ENCODE measurements around the gene ABL1.
"Not testable (repeated sequence)": the region's sequence is repeated elsewhere in the genome, so short reads cannot be mapped to it uniquely, and the experiment has no call there.

ABL1 gene

DNA sequence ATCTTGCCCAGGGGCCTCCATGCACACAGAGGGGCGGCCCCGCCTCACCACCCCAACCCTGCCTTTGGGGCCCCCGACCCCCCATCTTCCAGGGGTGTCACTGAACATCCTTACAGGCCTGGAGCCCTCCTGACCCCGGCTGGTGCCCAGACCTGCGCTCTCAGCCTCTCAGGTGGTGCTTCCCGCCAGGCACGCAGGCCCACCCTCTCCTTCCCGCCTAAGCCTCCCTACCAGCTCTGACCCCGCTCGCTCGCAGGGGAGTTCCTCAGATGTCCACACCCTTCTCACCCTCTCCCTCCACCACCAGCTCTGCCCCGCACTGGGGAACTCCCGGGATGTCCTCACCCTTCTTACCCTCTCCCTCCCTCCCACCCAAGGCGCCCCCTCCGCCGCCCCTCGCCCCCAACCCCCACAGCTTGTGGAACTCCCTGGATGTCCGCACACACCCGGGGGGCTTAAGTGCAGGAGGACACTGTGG is 73.9 kb downstream of the ABL1 start:
- no peak overlapping the region for H3K4me3 ChIP-seq (ENCODE audit: low read length)
- DNase-seq (ENCODE audit: low read depth, low spot score), result no peak

DNA sequence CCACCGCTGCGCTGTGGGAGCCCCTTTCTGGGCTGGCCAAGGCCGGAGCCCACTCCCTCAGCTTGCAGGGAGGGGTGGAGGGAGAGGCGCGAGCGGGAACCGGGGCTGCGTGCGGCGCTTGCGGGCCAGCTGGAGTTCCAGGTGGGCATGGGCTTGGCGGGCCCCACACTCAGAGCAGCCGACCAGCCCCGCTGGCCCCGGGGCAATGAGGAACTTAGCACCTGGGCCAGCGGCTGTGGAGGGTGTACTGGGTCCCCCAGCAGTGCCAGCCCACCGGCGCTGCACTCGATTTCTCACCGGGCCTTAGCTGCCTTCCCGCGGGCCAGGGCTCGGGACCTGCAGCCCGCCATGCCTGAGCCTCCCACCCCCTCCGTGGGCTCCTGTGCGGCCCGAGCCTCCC is 75.0 kb downstream of the ABL1 start:
- H3K4me3 ChIP-seq (ENCODE audit: low read length); DNase-seq (ENCODE audit: low read depth, low spot score): not testable (repeated sequence)

DNA sequence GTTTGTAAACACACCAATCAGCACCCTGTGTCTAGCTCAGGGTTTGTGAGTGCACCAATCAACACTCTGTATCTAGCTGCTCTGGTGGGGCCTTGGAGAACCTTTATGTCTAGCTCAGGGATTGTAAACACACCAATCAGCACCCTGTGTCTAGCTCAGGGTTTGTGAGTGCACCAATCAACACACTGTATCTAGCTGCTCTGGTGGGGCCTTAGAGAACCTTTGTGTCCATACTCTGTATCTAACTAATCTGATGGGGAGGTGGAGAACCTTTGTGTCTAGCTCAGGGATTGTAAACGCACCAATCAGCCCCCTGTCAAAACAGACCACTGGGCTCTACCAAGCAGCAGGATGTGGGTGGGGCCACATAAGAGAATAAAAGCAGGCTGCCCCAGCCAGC is 75.6 kb downstream of the ABL1 start:
- H3K4me3 ChIP-seq (ENCODE audit: low read length), result not testable (repeated sequence)
- peak; percentile 12 for DNase-seq (ENCODE audit: low read depth, low spot score)

DNA sequence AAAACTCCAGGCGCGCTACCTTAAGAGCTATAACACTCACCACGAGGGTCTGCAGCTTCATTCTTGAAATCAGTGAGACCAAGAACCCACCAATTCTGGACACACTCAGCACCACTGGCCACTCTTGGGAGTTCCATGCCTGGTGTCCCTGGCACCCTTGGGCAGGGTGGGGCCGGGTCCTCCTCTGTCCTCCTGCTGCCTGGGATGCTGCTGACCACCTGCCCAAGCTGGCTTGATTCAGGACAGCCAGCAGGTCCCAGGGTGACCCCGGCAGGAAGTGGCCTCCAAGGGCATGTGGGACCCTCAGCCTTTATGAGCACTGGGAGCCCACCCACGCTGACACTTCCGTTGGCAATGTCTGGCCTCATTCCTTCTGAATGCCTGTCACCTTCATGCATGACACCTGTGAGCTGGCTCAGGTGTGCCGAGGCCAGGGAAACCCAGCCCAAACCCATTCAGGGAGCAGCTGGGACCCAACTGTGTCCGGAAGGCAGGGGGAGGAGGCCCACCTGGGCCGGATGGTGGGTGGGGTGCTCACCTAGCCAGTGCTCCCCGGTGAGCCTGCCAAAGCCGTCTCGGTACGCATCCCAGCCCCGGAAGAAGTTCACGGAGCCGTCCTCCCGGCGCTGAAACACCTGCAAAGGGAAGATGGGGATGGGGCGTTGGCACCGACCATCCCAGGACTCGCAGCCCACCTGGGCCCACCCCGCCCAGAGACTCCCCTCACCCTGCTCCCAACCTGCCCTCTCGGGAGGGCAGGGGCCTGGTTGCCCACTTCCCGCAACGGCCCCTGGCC is 76.4 kb downstream of the ABL1 start:
- H3K4me3 ChIP-seq (ENCODE audit: low read length), result no peak overlapping the region
- DNase-seq (ENCODE audit: low read depth, low spot score), result no peak

DNA sequence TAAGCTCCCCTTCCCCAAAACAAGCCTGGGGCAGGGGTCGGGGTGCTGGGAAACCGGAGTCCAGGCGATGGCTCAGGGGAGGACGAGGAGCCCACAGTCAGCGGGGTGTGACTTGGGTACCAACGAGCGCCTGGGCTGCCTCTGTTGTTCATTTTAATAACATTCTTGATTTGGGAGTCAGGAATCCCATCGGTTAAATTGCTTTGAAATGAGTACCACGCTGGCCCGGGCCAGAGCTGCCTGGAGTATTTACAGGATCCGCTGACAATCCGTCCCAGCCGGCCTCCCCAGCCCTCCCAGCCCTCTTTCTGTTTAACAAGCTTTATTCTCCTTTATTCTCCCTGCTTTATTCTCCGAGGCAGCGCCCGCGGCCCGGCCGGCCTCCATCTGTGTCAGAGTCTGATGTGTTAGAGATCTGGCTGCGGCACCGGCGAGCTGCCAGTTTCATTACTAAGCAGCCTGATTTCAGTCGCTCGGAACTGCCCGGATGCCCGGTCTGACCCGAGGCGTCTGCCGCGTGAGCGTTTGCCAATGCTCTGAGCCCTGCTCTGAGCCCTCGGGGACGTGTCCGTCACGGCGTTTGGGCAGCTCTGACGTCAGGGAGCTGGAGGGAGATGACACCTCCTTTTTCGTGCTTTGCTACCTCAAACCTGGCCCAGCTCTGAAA is 78.0 kb downstream of the ABL1 start:
- H3K4me3 ChIP-seq (ENCODE audit: low read length), result no peak overlapping the region
- DNase-seq (ENCODE audit: low read depth, low spot score), result no peak

DNA sequence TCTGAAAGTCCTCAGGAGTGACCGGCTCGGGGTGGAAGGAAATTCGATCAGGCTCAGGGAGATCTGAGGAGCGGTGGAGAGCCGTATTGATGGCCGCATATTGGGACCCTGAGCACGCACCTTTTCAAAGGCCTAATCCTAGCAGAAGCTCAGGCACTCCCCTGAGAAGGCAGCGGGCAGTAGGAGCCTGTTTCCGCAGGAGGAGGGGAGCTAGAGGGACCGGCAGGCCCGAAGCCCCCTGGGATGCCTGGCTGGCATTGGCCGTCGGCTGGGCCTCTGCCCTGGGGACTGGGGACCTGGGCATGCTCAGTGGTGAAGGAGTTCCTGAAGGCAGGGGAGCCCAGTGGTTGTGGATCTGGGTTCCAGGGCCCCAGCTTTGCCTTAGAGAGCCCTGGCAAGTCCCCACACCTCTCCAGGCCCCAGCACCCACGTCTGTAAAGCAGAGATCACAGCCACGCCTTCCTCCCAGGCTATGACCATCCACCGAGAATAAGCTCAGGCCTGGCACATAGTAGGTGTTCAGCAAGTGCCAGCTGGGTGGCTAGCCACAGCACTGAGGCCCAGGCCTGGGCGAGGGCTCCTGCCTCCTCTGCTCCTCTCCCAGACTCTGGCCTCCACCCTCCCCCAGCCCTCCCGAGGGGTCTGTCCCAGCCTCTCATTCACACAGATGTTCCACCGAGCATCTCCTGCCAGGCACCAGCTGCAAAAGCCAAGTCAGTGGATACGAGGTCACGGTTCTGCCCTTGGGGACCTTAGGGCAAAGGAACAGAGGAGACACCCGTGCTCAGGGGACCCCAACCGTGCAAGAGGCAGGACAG is 78.8 kb downstream of the ABL1 start:
- H3K4me3 ChIP-seq (ENCODE audit: low read length), result no peak overlapping the region
- DNase-seq (ENCODE audit: low read depth, low spot score), result no peak

DNA sequence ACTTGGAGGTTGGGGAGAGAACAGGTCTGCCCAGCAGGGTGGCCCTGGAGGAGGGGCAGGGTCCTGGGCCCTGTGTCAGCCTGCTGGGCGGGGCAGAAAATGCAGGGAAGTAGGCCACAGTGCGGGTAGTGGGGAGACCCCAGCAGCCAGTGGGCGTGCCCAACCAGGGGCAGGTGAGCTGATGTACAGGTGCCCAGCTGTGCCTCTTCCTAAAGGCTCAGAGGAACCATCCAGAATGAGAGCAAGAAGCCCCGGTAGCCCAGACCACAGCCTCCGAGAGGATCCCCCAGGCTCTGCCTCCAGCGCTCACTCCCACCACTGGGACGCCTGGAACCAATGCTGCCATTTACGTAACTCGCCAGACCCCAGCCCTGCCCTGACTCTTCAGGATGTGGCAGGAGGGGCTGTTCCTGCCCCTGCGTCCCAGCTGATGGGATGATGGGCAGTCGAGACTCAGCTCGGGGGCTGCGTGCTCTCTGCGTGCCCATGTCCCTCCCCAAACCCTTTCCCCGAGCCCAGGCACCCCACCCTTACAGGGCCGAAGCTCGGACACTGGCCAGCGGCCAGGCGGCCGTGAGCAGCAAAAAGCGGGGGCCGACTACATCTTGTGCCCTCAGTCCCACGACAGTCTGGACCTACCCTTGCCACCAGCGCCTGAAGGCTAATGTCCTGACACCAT is 79.5 kb downstream of the ABL1 start:
- no peak for DNase-seq (ENCODE audit: low read depth, low spot score)

DNA sequence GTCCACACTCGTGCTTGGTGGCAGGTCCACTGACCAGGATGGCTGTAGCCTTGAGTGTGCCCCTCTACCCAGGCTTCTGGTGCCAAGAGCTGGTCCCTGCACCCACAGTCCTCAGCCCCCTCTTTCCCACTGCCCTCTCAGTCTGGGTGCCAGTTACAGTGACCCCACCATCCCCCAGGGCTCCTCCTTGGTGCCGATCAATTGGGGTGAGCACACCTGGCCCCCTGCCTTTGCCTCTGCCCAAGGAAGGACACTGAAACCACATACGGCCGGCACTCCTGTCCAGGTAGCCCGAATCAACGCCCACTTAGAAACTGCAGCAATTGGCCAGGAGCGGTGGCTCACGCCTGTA is 80.0 kb downstream of the ABL1 start:
- H3K4me3 ChIP-seq (ENCODE audit: low read length), result no peak overlapping the region
- no peak for DNase-seq (ENCODE audit: low read depth, low spot score)

More for the DNA sequence above, 79.5 kb downstream of the ABL1 start:
- H3K4me3 ChIP-seq (ENCODE audit: low read length), result no peak overlapping the region

DNA sequence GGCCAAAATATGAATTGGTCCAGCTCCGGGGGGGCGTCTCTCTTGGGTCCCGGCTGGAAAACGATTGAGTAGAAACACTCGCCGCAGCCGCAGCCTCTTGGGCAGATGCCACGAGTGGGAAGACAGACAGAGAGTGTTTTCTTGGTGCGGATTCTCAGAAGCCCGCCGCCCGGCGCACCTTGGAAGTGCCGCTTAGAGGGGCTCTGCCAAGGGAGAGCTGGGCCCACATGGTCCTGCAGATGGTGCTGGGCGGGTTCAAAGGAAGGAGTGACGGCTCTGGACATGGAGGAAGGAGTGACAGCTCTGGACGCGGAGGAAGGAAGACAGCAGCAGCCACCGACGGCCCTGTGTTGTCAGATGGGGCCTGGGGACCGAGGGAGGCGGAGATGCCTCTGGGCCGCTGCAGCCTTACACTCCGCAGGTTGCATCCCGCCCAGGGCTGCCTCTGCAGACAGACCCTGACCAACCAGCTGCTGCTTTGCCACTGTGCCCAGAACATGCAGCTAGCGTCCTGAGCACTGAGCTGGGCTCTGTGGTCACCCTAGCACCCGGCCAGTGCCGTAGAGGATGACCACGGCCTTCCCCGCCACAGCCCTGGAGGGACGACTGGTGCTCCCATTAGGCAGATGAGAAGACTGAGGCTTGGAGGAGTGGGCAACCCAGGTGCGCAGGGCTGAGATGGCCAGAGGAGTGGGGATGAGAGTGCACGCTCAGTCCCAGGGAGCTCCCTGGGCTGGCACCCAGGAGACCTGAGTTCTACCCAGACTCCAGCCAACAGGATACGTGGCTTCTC is 82.3 kb downstream of the ABL1 start:
- H3K4me3 ChIP-seq (ENCODE audit: low read length), result no peak overlapping the region
- no peak for DNase-seq (ENCODE audit: low read depth, low spot score)

DNA sequence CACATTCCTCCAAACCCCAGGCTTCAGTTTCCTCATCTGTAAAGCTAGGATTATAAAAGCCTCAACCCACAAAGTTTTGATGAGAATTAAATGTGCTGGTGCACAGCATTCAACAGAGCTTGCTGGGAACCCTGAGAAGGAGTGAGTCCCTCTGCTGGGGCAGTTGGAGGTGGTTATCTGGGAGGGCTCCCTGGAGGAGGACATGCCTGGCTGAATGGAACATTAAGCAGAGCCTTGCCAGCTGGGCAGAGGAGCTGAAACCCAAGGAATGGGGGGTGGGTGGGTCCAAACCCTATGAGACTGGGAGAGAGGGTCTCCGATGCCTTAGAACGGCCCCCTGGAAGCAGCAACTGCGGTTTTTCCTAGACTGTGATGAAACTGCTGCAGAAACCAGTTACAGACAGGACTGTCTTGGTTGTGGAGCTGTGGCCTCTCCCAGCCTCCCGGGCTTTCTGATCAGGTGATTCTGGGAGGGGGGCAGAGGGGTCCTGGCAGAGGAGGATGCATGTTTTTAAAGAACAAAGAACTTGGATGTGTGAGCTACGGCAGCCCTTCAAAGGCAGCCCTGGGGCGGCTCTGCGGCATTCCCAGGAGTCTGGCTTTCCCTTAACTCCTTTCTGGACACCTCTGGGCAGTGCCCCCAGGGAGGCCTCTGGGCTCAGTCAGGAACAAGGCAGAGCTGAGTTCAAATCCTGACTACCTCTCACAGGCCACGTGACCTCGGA is 83.2 kb downstream of the ABL1 start:
- no peak overlapping the region for H3K4me3 ChIP-seq (ENCODE audit: low read length)
- no peak for DNase-seq (ENCODE audit: low read depth, low spot score)

DNA sequence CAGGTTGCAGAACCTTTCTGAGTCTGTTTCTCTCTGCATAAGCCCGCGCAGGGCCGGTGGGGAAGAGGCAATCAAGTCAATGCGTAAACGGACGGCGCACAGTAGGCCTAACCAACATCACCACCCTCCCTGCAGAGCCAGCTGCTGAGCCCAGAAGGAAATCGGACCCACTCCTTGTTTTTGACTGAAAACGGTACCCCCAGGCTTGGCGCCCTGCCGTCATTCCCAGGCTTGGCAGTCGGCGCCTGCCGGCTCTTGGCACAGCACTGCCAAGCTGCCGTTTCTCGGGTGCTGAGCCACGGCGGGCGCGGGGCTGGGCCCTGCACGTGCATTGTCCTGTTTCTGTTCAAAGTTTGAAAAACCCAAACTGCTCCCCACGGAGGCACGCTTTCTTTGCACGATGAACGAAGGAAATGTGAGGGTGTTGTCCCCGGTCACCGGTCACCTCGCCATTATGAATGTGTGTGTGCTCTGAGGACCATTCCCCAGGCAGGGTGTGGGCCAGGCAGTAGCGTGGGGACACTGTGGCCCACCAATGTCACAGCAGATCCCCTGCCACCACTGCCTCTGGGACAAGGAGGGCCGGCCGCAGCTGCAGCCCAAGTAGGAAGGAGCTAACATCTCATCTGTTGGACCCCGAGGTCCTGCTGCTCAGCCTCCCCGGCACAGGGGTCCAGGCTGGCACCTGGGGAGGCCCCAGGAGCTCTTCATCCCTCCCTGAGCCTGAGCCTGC is 83.9 kb downstream of the ABL1 start:
- no peak for DNase-seq (ENCODE audit: low read depth, low spot score)
- H3K4me3 ChIP-seq (ENCODE audit: low read length), result no peak overlapping the region

DNA sequence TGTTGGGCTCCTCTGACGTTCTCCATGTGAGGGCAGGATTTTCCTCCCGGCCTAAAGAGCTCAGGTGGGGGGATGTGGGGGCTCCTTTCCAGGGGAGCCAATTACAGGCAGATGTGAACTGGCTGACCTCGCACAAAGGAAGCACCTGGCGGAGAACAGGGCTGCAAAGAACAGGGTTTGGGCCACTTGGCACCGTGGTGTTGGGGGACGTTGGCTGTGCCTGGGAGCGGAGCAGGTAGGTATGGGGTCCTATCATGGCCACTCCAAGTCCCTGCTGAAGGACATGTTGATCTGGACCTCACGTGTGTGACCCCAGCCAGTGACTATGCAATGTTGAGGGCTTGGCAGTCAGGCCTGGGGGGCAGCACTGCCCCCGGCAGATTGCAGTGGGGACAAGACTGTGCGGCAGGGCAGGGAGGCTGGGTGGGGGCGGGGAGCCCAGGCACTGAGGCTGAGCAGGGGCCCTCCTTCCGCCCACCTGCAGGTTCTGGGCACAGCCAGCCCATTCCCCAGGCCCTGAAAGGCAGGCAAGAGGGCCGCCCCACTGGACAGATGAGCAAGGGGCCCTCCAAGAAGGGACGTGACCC is 84.6 kb downstream of the ABL1 start:
- H3K4me3 ChIP-seq (ENCODE audit: low read length), result no peak overlapping the region
- DNase-seq (ENCODE audit: low read depth, low spot score), result no peak

DNA sequence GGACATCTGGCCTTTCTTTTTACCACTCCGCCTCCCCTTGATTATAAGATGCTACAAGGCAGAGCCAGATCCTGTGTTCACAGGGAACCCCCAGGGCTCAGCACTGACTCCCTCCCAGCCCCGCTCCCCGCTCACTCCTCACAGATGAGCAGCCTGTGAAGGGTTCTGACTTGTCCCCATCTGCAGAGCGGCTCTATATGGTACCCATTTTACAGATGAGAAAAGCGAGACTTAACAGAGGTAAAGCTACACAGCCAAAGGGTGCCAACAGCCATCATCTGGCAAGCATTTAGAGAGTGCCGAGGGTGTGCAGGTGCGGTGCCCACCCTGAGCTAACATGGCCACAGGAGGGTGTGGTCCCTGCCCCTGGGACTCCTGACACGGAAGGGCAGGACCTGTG is 85.2 kb downstream of the ABL1 start:
- H3K4me3 ChIP-seq (ENCODE audit: low read length), result no peak overlapping the region
- no peak for DNase-seq (ENCODE audit: low read depth, low spot score)

DNA sequence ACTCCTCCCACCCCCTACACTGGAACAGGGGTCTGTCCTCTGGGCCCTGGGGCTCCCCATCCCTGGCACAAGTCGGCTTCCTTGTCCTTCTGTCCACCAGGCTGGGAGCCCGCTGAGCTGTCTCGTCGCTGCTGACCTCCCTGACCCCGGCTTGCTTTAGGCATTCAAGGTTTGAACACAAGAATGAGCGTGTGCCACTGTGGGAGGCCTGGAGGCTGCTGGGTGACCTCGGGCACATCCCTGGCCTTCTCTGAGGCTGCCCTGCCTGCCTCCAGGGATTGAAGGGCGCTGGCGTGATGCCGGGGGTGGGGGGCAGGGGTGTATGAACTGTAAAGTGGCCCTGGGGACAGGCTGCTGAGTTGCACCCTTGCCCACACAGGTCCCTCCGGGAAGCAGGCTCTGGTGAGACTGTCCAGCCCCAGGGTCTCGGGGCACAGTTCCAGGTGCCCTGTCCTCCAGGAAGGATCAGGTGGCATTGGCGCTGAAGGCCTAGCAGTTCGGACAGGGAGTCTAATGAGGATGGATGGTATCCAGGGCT is 85.8 kb downstream of the ABL1 start:
- no peak for DNase-seq (ENCODE audit: low read depth, low spot score)
- H3K4me3 ChIP-seq (ENCODE audit: low read length), result no peak overlapping the region

DNA sequence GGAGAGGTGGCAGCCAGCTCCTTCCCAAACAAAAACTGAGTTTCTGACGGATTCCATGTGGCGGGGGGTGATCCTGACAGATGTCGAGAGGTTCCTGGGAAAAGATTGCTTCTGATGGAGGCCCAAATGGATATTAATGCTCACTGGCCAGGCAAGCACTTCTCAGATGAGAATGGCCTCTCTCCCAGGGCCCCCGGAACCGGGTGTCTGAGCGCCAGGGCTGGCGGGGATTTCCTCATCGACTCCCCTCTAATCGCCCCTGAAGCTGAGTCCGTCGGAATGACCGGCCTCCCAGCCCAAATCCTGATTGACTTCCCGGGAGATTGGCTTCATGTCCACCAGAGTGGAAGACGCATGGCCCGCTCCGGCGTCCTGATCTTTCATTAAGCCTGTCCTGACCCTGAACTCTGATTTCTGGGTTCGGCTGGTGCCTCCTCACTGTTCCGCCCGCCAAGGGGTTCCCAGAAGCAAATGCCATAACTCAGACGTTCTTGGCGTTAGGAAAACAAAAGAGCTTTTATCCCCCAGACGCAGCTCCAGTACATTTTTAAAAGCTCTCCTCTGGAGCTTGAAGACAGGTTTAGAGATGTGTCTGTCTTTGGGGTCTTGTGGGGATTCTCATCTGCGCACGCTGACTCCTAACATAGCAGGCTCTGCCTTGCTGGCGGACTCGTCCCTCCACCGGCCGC is 86.4 kb downstream of the ABL1 start:
- H3K4me3 ChIP-seq (ENCODE audit: low read length), result no peak overlapping the region
- DNase-seq (ENCODE audit: low read depth, low spot score), result no peak

Data from Jurkat, Clone E6-1 (cell line).